GM12864 (cell line): ENCODE results near the gene SNN.
A peak's percentile ranks its signal among the peaks of the same experiment; 100 is the strongest.

Experiments
- DNase-seq: peaks from one replicate; pipeline ENCODE4 v3.0.0-alpha.2; 2011; ENCODE audit warnings: low read depth
- H3K4me3 ChIP-seq: 2 replicates; pipeline ENCODE4 v1.5.1; 2011; ENCODE audit warnings: mild to moderate bottlenecking, low read depth, low read length, control low read depth
- CTCF ChIP-seq: IDR thresholded peaks from 2 replicates; pipeline ENCODE4 v1.5.1; 2011; ENCODE audit warnings: low read depth, mild to moderate bottlenecking, moderate library complexity, low read length, control low read depth, inconsistent platforms; ENCODE audit errors: missing control alignments

SNN gene

GRCh38 chr16:11686713-11687380 is 18.6 kb downstream of the SNN start:
- no peak for TF ChIP-seq CTCF
- no peak overlapping the region for H3K4me3 ChIP-seq
- DNase-seq: no peak

DNA sequence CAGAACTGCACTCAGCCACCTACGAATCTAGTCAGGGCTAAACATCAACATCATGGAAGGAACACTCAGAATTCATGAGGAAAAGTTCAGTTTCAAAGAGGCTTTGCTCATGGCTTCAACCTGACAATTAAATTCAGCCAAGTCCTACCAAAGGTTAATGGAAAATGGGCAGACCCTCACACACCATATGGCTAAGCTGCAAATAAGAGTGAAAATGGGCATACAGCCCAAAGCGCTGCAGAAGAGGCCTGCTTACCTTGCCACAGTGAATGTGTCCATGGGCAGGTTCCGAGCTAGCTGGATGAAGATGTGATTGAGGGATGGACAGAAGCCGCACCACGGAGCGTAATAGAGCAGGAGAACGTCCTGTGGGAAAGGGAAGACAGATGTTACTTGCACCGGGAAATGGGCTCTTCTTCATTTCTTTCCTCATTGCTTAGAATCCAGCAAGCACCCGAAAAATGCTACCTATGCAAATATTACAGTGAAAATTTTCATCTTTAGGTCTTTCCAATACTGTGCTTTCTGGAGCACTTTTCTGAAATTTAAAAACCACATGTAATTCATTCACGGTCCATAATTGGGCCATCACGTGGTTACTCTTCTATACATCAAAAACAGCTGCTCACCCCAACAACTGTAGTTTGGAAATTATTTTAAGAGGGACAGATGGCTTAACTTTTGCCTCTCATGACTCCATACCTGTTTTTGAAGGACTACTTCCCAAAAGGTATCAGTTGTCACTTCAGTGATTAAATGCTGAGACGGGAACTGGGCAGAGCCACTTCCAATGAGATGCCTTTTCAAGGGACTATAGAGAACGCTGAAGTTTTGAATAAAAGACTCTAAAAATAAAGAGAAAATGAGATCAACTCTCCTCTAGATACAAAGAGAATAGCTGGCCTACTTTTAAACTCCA is 19.6 kb downstream of the SNN start:
- no peak for TF ChIP-seq CTCF
- no peak overlapping the region for H3K4me3 ChIP-seq
- DNase-seq: no peak

DNA sequence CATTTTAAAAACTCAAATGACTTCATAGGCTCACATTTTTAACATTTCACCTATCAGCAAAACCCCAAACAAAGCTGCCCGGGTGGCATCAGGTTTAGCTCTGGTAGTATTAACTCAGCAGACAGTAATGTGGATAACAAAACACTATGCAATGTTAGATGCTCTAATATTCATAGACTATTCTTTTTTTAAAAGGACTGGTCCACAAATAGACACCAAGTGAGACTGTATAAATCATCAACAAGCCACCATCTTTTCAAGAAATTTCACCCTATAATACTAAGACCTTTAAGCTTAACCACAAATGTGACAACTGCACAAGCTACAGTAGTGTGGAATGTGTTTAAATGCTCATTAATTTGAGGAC is 20.2 kb downstream of the SNN start:
- H3K4me3 ChIP-seq: no peak overlapping the region
- no peak for TF ChIP-seq CTCF
- DNase-seq: no peak

DNA sequence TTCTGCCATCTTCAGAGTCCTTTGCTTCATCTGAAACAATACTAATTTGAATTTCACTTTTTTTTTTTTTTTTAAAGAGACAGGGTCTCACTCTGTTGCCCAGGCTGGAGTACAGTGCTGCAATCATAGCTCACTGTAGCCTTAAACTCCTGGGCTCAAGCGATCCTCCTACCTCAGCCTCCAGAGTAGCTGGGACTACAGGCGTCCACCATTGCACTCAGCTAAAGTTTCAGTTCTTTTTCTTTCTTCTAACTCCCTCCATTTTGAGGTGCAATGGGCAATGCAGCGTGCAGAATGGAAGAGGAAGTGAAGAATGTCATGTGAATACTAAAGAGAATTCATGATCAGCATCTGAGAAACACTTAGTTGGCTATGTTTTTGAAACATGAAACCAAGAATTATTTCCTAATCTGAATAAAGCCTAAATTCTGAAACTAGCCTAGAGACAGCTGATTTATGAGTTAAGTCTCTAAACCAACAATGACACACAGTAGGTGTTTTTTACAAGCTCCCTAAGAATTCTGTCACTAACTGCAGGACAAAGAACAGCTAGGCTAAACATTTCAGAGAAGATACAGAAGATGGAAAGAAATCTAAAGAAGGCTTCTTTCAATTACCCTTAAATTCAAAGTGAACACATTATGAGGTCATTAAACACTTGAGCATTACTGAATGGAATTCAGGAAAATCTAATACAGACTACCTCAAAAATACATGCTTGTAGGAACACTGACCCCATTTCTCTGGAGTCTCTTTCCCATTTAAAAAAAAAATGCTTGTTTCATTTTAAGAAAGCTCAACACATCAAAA is 21.0 kb downstream of the SNN start:
- peak; percentile 84 for DNase-seq
- no peak overlapping the region for H3K4me3 ChIP-seq
- TF ChIP-seq CTCF: no peak

DNA sequence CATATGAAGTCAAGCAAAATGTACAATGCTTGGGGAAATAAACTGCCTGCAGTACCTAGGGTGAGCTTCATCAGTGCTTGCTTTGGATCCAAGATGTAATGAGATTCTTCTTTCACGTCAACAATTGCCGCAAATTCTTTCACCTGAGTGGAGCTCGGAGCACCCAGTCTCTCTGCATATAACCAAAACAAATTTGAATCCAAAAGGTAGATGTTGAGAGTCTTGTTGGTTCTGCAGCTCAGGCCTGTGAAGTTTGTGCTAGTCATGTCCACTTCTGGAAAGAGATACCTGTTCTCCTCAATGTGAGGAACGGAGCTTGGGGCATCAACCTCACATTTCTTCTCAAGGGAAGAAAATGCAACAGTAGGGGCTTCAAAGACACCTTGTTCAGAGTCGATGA is 23.0 kb downstream of the SNN start:
- TF ChIP-seq CTCF: no peak
- DNase-seq: no peak
- H3K4me3 ChIP-seq: no peak overlapping the region

DNA sequence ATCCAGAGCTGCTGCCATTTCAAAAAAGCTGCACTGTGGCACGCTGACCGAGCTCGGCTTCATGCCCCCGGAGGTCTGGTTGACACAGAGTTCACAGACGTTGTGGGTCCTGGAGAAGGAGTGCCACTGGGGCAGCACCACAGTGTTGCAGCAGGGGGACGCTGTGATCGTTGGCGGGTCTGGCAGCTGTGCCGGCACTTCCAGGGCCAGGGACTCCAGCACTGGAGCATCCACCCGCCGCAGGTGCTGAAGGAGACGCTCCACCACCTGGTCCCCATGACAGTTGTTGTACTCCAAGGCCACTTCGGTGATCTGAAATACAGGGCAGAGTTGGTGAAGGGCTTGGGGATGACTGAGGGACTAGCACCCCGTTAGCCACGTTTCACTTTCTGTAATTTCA is 23.5 kb downstream of the SNN start:
- DNase-seq: no peak
- no peak for TF ChIP-seq CTCF
- no peak overlapping the region for H3K4me3 ChIP-seq
